Measurements from ENCODE around the gene HTRA1.
A peak's percentile ranks its signal among the peaks of the same experiment; 100 is the strongest.

HTRA1 gene

GRCh38 chr10:122455376-122456079, 5.8 kb upstream of the HTRA1 start:
- DNase-seq = no peak

DNA sequence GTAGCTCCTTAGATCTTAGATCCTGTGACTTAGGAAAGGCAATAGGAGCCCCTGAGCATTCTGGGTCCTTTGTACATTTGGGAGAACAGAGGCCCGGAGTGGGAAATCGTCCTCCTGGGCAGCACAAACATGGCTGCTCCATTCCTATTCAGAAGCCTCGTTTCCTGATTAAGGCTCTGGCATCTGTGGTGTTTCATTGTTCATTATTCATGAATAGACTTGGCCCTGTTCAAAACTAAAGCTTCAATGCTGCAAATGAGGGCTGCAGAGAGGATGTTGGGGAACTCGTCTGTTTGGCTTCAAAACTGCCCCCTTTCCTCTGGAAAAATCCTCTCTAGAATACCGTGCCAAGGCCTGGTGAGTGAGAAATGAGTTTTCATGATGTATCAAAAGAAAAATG, 3.4 kb upstream of the HTRA1 start:
- no peak for DNase-seq

- DNase-seq = no peak
Observed at GRCh38 chr10:122458693-122459092, 2.7 kb upstream of the HTRA1 start.

DNA sequence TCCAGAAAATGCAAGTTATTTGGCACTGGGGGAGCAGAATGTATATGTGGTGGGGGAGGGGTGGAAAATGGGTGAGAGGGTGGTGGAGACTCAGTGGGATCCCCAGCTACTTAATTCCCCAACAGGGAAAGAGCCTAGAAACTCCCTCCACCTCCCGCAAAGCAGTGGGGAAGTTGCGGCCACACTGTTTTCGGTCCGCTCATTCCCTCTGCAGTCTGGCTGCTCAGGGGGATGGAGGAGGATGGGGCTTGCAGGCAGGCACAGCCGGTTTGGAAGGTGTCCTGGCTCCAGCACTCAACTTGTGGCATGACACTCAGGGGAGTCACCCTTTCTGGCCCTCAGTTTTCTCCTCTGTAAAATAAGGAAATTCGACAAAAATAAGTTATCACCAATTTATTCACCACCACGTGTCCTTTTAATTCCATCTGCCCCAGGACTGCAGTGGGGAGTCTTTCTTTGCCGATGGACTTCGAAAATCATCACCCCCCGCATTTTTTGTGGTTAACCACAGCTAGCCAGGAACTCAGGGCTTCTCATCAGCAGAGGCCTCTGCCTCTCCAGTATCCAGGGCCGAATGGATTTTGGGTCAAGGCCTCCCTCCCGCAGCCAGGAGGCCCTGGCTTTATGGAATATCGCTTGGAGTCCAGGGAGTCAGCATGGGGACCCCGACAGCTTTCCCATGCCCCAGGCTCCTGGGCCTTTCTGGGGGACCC, 1.6 kb upstream of the HTRA1 start:
- no peak for DNase-seq

DNA sequence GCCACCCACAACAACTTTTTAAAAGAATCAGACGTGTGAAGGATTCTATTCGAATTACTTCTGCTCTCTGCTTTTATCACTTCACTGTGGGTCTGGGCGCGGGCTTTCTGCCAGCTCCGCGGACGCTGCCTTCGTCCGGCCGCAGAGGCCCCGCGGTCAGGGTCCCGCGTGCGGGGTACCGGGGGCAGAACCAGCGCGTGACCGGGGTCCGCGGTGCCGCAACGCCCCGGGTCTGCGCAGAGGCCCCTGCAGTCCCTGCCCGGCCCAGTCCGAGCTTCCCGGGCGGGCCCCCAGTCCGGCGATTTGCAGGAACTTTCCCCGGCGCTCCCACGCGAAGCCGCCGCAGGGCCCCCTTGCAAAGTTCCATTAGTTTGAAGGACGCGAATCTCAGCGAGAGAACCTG, 461 bp upstream of the HTRA1 start:
- DNase-seq = no peak

GRCh38 chr10:122461729-122462532, 578 bp downstream of the HTRA1 start:
- peak in 1 of 2 experiments; percentile 27 for DNase-seq

DNA sequence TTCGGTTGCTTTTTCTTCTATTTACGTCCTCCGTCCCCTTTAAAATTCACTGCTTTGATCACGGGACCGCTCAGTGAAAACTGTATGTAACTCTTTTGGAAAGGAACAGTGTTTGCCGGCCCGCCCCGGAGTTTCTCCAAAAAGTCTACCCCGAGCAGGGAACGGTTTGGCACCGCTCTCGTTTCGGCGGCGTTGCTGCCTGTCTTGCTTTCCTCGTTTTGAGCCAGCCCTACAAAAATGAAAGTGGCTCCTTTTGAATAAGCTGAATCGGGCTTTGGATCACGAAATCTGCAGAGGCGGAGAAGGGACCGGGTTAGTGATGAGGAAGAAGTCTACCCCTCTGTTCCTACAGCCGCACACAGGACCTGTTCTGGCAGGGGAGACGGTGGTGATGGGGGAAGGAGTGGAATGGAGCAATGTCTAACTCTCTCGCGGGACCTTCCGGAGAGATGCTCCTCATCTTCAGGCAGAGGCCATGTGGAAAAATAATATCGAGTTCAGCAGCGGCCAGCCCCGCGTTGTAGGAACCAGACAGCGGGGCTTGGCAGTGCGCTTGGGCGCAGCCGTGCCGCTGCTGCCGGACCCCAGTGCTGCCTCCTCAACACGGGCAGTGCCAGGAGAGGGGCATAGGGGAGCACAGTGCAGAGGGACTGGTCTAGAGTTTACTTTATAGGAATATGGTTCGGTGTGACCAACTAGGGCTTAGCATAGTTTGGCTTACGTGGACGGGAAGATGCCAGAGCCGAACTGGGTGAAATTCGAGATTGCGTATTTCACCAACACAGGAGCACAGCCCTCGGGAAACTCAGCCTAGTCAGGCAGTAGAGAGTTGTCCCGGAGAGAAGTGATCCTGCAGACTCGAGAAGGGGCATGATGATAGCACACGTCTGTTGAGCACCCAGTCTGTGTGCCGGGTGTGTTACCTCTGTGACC, 1.4 kb downstream of the HTRA1 start:
- peak in 1 of 2 experiments; percentile 34 for DNase-seq

DNA sequence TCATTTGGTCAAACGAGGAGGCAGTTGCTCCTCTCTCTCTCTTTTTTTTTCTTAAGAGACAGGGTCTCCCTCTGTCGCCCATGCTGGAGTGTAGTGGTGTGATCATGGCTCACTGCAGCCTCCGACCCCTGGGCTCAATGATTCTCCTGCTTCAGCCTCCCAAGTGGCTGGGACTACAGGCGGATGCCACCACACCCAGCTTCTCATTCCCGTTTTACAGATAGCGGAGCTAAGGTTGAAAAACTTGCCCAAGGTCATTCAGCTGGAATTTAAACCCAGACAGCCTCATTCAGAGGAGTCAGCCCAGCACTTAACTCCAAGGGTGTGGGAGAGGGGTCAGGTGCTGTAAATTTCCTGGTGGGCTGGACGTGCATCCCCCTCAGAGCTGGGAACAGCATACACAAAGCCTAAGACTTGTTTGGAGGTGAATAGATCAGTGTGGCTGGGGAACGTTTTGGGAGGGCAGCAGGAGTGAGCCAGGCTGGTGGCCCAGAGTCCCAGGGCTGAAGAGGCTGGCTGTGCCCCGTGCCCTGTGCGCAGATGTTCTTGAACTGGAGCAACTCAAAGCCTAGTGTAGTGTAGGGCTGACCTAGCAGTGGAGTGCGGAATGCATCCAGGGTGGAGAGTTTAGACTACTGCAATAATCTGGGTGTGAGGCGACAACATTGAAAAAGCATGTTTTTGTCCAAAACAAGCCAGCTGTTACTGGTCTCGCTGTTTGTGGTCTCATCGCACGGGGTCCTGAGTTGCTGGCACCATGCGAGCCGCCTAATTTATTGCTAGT, 2.3 kb downstream of the HTRA1 start:
- DNase-seq = no peak

GRCh38 chr10:122464250-122464510, 2.8 kb downstream of the HTRA1 start:
- DNase-seq = no peak

DNA sequence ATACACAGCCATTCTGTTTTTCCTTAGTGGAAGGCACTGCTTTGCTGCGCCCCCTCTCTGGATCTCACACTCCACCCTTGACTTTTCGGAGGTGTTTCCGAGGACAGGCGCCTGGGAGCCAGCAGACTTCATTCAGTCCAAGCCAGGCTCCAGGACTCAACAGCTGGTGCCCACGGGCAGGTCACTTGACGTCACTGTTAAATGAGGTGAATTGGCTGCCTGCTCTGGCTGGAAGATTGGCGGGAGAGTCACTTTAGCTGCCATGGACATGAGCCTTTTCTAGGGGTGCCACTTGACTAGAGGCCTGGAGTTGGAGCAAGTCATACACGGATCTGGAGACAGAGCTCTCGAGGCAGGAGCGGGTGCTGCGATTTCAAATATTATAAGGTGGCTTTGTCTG, 3.2 kb downstream of the HTRA1 start:
- DNase-seq = no peak

DNA sequence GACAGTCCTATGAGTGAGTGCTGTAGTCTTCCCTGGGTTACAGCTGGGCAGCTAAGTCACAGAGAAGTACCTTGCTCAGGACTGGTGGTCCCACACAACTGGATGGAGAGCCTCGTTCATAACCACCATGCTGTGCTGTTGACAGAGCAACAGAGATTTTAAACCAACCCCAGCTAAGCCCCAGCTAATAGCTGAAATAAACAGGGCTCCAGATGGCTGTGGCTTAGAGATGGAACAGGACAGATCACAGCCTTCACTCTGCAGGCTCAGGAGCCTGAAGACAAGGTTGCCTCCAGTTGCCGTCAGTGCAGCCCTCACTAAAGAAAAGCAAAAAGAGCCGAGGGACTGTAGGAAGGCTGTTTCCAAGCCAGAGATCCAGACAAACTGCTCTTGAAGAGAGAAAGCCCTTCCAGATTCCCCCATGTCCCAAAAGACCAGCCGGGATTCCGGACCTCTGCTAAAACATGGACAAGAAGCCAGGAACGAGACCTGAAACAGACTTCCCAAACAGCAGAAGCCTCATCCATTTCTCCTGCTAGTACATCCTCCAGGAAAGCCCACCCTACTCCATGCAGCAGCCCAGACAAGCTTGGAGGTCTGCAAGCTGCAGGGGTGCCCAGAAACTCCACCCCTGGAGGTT, 4.2 kb downstream of the HTRA1 start:
- DNase-seq = no peak

GRCh38 chr10:122466951-122467381, 5.6 kb downstream of the HTRA1 start:
- DNase-seq = no peak

- no peak for DNase-seq
Observed at GRCh38 chr10:122467701-122468100, 6.3 kb downstream of the HTRA1 start.

GRCh38 chr10:122468307-122468925, 7.1 kb downstream of the HTRA1 start:
- no peak for DNase-seq

- DNase-seq = no peak
Observed at GRCh38 chr10:122468926-122469781, 7.8 kb downstream of the HTRA1 start.

DNA sequence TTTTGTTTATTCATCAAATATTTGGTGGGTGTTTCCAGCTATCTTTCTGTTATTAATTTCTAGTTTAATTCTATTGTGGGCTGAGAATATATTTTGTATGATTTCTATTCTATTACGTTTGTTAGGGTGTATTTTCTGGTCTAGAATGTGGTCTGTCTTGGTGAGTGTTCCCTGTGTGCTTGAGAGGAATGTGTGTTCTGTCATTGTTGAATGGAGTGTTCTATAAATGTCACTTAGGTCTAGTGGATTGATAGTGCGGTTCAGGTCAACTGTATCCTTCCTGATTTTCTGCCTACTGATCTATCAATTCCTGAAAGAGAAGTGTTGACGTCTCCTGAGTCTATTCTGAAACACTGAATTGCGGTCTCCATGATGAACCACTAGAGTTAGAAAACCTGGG, 8.5 kb downstream of the HTRA1 start:
- no peak for DNase-seq

DNA sequence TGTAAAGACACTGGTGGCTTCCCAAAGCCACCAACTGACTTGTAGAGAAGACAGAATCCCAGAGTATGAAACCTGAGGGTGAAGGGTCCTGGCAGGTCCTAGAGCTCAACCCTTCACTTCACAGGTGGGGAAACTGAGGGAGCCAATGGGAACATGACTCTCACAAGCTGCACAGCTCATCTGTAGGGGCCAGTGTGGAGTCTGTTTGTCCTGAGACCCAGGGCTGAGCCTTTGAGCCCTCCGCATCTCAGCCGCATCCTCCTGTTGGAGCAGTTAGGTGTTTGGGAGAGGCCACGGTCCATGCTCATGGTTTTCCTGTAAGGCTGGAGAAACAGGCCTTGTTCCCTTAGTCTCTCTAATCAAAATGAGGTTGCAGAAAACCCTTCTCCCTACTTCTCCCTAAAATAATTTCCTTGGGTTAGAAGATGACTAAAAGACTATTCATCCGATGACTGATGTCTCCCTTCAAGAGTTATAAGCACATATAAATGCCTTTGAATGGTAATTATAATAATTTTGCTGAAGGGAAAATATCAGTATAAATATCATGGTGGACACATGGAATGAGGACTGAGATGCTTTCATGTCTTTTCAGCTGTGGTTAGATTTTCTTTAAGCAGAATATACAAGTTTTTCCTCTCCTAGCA, 10.3 kb downstream of the HTRA1 start:
- DNase-seq = no peak

- DNase-seq = no peak
Observed at GRCh38 chr10:122473116-122473515, 11.8 kb downstream of the HTRA1 start.

GRCh38 chr10:122474131-122474818, 12.9 kb downstream of the HTRA1 start:
- no peak for DNase-seq
